NCI-H69 (cell line): Measurements from ENCODE around the gene TNFRSF14.

Source experiments
- DNase-seq: peaks from one replicate; lab custom pipeline; 2025; lab: John Stamatoyannopoulos, UW

TNFRSF14 gene

DNA sequence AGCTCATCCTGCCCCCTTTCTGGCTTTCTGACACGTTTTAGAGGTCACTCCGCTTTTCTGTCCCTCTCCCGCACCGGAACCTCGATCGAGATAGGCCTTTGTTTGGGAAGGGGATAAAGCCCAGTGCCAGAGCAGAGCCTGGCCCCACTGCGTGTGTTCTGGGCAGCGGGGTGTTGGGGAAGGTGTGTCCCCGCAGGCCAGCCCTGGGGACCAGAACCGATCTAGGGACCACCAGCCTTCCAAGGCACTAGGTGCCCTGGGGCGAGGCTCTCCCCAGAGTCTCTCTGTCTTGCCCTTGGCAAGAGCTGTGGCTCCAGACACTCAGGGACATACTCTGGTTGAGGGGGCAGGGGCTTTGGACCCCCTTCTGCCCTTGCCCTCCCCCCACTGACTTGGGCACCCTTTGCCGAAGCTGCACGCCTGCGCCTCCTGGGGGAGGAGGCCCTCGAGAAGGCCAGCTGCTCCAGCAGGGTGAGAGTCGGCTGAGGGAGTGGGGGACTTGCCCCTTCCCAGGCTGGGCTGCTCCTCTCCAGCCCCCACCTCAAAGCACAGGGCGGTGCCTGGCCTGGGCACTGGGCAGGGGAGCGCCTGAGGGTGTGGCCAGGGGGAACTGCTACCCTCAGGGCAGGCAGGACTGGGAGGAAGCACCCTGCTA, 46.8 kb downstream of the TNFRSF14 start:
- DNase-seq = no peak

DNA sequence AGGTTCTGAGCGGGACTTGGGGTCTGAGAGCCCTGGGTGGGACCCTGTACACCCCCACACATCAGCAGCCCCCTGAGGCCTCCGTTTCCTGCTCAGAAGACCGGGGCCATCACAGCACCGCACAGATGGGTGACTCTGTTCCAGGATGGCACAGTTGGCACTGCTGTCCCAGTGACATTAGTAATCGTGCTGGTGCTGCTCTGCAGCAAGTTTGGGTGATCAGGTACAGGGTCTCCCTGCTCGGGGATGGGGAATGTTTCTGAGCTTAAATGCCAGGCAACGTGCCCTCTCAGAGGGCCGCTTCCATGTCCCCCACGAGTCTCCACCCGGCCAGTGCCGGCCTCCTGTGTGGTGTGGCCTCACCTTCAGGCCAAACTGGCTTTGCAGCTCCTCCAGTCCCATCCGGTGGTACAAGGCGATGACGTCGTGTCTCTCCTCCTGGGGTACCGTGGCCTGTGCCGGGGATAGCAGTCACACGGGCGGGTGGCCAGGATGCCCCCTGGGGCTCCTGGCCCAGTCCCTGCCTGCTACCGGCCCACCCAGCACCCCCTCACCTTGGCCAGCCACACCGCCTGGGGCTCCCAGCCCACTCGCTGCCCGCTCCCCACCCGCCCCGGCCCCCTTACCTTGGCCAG, 47.5 kb downstream of the TNFRSF14 start:
- DNase-seq = no peak

DNA sequence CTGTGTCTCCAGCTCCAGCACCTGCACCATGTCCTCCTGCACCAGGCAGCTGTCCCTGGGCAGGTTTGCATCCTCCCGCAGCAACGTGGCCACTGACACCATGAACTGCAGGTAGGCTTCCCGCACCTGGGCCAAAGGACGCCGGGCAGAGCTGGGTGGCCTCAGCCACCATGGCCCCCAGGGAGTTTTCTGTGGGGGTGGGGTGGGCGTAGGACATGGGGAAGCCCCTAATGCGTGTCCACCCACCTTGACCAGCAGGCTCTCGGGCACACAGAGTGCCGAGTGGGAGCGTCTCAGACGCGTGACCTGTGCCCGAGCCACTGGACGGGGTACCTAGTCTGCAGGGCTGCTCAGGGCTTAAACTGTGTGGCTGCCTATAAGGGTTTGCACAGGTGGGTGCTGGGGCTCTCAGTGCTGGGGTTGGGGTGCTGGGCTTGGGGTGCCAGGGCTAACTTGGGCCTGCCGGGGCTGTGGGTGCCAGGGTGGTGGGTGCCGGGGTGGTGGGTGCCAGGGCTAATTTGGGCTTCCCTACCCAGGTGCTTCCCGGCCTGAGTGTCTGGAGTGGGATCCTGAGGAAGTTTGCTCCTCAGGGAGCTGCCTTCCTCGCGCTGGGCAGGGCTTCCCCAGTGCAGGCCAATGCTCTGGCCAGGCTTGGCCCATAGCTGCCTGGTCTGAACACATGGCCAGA, 48.1 kb downstream of the TNFRSF14 start:
- no peak for DNase-seq

DNA sequence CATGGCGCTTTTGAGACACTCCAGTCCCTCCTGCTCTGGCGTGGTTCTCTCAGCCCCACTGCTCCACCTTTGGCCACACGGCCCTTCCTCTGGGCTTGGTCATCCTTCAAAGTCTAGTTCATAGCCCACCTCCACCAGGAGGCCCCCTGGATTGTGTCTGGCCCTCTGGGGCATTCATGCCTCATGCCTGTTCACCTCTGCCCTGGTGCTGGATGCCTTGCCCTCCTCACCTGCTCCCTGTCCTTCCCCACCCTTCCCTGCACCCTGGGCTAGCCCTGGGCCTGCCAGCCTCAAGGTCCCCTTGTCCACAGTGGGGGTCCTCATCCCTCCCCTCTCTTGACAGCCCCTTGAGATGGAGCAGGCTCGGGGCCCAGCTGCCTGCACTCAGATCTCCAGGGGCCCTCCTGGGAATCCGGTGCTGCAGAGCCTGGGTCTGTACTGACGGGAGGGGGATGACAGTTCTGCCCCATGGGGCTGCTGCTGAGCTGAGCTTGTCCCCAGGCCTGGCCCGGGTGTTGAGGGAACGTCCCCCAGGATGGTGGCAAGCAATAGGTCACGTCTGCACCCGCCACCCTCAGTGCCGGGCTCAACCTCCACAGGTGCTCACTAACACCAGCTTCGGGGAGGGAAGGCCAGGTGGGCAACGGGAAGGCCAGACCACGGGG, 48.8 kb downstream of the TNFRSF14 start:
- DNase-seq = no peak

DNA sequence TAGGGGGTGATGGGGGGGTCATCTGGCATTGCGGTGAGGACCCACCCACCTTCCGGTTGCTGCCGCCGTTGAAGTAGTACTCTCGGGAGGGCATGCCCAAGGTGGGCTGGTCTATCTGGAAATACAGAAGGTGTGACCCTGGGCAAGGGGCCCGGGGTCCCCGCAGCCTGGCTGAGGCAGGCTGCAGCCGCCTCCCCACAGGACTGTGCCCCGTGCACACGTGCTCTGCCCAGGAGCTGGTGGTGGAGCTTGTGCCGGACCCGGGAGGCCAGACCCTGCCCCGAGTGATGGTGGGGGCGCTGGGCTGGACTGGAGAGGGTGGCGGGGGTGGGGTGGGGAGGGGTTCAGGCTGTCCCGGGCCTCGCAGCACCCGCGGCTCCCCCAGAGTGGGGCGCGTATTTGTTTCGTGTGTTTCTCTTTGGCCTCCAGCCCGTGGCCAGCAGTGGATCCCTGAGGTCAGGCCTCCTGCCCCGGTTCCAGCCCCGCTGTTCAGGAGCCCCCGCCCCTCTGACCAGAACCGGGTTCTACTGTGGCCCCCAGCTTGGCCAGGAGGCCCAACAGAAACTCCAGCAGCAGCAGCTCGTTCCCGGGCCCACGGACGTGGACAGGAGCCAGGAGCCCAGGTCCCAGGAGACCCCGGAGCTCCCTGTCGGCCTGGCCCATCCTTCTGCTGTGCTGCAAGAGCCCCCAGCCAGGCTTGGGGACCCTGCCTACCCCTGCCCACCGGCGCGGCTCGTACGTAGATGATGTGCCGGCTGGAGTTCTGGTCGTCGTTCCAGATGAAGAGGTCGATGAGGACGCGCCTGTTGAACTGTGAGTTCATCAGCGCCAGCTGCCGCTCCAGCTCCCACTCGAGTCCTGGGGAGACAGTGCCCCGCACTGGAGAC, 49.6 kb downstream of the TNFRSF14 start:
- no peak for DNase-seq

DNA sequence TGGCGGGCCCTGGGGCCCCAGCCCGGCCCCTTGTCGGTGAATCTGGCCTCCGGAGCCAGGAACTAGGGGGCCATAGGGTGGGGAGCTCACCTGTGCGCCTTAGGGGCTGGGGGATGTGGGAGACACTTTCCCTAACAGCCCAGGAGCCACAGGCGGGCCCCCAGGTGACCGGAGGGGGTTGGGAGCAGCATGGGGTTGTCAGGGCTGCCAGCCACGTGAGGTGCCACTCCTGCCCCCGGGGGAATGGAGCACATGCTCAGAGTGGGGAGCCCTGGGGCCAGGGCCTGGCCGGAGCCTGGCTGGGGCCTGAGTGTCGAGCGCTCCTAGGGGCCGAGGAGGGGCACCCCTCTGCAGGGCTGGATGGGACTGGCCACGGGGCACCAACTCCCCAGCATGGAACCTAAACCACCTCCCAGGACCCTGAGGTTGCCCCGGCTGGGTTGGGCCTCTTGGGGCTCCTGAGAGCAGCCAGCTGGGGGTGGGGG, 50.3 kb downstream of the TNFRSF14 start:
- DNase-seq = no peak

DNA sequence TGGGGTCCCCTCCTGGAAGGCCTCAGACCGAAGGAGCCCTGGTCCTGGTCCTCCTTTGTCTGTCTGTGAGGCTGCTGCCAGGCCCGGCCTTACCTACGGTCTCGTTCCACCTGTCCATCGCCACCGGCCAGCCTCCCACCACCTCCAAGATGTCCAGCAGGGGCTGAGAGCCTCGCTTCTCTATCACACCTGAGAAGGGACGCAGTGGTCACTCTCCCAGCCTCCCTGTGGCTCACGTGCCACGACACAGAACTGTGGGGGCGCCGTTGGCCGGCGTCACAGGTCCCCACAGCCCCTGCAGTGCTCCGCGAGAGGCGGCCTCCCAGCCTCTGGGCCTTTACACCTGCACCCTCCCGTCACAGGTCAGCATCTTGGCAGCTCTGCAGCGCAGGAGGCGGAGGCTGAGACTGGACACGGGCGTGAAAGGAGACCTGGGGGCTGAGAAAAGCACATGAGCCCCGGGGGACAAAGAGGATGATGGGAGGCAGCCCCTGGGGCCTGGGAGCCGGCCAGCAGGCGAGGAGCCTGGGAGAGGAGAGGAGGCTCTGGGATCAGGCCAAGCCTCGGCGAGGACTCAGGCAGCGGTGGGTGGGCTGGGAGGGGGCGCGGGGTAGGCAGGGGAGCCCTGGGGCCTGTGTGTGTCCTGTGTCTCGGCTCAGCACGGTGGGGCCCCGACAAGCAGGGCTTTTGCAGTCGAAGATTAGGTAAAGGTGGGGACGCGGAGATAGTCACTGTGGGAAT, 50.9 kb downstream of the TNFRSF14 start:
- DNase-seq = no peak

DNA sequence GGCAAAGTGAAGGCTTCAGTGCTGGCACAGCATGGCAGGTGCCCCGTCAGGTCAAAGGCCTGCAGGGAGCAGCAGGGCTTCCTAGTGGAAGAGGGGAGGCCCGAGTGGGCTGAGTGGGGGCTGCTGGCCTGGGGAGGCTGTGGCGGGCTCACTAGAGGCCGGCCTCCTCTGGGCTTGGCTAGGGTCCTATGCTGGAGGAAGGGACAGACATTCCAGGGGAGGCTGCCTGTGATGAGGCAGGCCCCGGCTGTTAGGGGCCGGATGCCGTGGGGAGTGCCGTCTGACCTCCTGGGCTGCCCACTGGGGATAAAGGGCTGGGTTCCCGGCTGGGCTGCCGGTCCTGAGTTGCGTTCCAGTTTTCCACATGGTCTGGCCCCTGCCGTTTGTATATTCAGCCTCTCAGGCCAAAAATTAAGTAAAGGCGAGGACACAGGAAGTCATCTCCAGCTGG, 51.5 kb downstream of the TNFRSF14 start:
- DNase-seq = no peak

DNA sequence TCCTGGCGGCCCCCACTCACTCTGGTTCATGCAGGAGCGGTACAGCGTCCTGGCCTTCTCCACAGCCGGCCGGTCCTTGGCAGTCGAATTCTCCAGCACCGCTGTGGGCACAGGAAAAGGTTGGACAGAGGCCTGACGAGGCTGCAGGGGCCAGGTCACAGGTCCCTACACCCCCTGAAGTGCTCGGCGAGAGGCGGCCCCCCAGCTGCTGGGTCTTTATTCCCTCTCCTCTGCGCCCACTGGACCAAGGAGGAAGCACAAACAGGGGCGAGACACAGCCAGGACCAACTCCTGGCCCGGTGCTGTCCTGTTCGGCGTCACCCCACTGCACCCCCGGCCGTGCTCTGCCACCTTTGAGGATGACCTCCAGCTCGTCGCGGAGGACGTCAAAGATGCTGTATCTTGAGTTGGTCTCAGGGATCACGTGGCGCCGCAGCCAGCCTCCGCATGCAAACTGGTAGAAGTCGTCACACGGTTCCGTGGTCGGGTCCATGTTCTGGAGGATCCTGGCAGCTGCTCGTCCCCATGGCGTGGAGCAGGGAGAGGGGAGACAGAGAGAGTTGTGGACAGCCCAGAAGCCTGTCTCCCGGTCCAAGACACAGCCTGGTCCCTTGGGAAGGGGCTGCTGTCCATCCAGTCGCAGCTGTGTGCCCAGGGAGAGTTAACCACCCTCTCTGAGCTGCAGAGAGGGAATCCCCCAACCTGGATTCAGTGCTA, 53.3 kb downstream of the TNFRSF14 start:
- DNase-seq = no peak

DNA sequence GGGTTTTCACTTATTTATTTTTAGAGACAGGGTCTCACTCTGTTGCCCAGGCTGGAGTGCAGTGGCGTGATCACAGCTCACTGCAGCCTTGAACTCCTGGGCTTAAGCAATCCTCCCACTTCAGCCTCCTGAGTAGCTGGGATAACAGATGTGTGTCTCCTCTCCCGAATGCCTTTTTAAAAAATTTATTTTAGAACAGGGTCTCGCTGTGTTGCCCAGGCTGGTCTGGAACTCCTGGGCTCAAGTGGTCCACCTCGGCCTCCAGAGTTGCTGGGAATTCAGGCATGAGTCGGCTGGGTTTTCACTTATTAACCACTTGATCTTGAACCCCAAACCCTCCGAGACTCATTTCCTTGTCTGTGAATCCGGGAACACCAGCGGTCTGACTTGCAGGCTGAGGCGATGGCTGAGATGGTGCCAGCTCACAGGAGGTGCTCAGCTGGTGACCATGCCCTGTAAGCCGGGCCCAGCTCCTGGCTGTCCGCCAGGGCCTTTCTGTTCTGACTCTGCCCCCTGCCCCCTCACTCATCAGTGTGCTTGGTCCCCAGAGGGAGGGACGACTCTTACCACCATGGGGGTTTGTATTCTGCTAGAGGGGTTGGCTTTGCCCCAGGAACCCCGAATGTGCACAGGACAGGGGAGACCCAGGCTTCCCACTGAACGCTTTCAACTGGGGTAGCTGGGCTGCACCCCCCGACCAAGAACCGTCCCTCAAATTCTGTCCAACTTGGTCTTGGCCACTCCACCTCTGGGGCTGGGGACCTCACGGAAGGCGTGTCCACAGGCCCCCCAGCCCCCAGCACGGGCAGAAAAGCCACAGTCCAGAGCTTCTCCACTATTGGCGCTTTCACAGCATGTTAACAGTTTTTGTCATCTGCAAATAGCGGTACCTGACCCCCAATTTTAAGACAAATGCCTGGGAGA, 54.1 kb downstream of the TNFRSF14 start:
- peak; percentile 86 for DNase-seq

DNA sequence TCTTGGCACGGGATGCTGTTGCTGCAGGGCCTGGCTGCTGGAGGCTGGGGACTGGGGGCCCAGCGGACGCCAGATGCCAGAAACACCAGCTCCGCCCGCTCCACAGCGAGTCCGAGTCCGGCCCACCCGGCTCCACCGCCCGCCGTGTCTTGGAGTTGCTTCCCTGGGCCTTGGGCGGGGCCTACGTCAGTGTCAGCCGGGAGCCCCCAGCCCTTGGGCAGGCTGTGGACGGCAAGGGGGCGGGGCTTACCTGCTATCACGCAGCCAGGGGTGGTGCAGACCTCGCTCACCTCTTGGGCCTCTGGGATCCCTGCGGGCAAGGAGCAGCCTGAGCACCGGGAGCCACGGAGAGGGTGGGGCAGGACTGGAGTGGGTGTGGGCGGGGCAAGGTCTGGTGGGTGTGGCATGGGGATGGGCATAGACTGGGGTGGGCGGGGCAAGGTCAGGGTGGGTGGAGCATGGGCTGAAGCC, 54.9 kb downstream of the TNFRSF14 start:
- peak; percentile 92 for DNase-seq

DNA sequence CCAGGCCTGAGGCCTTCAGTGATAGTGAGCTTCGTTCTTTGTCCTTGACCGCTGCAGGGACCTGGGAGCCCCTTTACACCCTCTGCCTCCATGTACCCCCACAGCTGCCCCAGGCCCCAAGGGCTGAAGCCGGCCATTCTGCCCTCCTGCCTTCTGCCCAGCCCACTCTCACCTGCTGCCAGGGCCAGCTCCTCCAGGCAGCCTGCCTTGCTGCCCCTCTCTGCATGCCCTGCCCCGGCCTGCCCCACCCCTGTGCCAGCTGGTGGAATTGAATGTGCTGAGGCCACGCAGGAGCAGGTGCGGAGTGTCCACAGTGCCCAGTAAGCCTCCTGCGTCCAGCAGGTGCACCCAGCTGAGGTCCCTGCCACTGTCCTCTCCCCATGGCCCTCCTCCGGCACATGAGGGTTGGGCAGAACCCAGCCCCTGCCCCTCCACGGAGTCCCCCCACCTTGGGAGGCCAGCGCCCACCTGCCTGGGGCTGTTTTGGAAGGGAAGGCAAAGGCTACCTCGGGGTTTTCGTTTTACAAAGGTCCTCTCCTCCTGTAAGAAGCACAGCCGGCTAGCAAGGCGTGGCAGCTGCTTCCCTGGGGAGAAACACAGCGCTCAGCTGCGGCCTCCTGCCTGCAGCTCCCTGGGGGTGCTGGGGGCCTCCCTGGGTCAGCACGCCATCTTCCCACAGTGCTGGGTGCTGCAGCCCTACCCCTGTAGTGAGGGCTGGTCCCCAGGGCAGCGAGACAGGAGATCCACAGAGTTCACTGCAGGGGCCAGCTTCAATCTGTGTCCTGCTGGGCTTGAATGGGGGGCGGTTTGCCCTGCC, 55.7 kb downstream of the TNFRSF14 start:
- DNase-seq = peak; percentile 49

DNA sequence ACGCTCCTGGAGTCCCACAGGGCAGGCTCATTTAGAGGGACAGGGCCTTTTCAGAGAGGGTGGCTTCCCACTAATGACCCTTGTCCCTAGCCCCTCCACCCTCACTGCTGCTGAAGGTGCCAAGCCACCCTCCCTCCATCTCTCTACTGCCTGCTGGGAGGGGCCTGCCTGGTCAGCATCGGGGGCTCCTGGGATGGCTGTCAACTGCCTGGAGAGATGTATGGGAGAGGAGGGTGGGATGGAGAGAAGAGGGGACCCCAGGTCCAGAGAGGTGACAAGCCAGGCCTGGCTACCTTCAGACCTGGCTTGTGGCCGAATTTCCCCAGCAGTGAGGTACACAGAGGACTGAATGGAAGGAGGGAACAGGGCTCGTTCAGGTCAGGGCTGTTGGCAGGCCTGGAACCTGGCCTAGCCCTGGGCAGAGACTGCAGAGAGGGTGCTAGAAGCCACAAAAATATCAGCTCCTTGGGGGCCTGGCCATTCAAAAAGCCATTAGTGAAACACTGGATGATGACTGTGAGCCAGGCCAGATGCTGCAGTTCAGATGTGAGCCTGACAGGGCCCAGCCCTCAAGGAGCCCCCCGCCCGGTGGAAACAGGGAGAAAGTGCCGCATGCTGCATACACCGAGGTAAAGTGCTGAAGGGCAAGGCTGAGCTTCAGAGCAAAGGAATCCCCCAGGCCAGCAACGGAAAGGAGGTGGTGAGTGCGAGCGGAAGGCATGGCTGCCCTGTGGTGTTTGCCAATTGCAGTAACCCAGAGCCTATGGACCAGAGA, 56.6 kb downstream of the TNFRSF14 start:
- DNase-seq = no peak
